ENCODE measurements around the gene TBC1D14. TPM values are rescaled to one million over a fixed set of nuclear protein-coding genes. Genes with fewer than 3 reads are reported as not detected.

TBC1D14 gene
- polyA plus RNA-seq, 3 donors: 36.3 to 44.7 (median 39.3) TPM

DNA sequence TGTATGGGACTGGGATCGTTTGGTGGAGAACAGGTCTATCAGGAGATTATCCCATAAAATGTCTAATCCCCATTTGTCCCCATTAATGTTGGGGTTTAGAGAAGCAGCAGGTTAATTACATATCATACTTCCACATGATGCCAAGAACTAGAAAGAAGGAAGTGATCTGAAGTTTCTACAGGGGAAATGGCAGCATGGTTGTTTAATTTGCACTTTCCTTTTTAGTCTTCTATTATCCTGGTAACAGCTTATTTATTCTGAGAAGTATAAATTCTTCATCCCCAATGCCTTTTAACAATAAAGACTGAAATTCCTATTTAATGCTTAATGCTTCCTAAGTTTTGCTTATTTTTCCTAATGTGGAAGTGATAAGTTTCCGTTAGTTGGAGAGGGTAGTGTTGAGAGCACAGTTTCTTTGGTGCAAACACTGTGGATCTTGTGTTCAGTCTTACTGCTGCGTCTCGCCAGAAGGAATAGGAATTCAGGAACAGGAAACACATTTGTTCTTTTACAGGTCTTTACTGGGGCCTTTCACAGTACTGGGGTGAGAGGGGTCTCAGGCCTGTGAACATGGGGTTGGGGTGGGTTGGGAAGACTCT lies 74.0 kb downstream of the TBC1D14 start:
- intact Hi-C loops (cut with micrococcal nuclease): loop anchor here in 1 of 2 donors (2.0 kb wide), 1 partner anchor 73 kb away; no protein-coding TSS in a partner anchor
- peaks cover 51% of the 10 kb centered on the region for H3K4me1 Mint-ChIP-seq
- peak overlapping the region; percentile 65 to 66 for H3K4me3 Mint-ChIP-seq
- Histone ChIP-seq H3K27ac (ENCODE audit: low read depth in 1 of 2, low read length in 2 of 2) (peak overlapping the region; percentile 43 to 75), H4K20me1 (ENCODE audit: insufficient read depth, low read length) (peaks cover 46% of the 10 kb centered on the region), H3K4me1 (ENCODE audit: control insufficient read depth in 1 of 2, insufficient read depth in 2 of 2, low read length in 2 of 2) (peaks cover 48 to 49% of the 10 kb centered on the region in 2 donors), H2AFZ (ENCODE audit: insufficient read depth, low read depth, low read length, poor library complexity, severe bottlenecking) (peak overlapping the region; percentile 15), H3K9me3 (replicated peaks in 1 of 2; ENCODE audit: control insufficient read depth in 1 of 2, insufficient read depth in 1 of 2, low read length in 2 of 2) (no peaks in the 10 kb centered on the region), H3K4me2 (replicated peaks; ENCODE audit: extremely low read depth, low read length, poor library complexity, severe bottlenecking) (peak overlapping the region; percentile 65), H3K27me3 (ENCODE audit: control insufficient read depth in 2 of 2, insufficient read depth in 2 of 2, low read length in 2 of 2) (no peaks in the 10 kb centered on the region), H3K9ac (ENCODE audit: insufficient read depth, low read length, poor library complexity, severe bottlenecking) (no peak overlapping the region), H3K36me3 (replicated peaks in 1 of 2; ENCODE audit: control insufficient read depth in 1 of 2, insufficient read depth in 2 of 2, low read length in 2 of 2) (peaks cover 0 to 3% of the 10 kb centered on the region in 2 donors), H3K79me2 (ENCODE audit: insufficient read depth, low read length) (peaks cover 76% of the 10 kb centered on the region), H3K4me3 (replicated peaks in 1 of 3; ENCODE audit: low read depth in 2 of 3, low read length in 3 of 3) (peak overlapping the region in 1 of 3 experiments; percentile 52)
- H3K9me3 Mint-ChIP-seq: no peaks in the 10 kb centered on the region
- 0% methylated on average over 2 of the region's 4 CpGs for WGBS (ENCODE audit: insufficient coverage)
- no peaks in the 10 kb centered on the region for H3K27me3 Mint-ChIP-seq (ENCODE audit: low read depth in 3 of 3)
- peak overlapping the region; percentile 68 to 92 (median 81) for H3K27ac Mint-ChIP-seq
- TF ChIP-seq, protein P1, sequence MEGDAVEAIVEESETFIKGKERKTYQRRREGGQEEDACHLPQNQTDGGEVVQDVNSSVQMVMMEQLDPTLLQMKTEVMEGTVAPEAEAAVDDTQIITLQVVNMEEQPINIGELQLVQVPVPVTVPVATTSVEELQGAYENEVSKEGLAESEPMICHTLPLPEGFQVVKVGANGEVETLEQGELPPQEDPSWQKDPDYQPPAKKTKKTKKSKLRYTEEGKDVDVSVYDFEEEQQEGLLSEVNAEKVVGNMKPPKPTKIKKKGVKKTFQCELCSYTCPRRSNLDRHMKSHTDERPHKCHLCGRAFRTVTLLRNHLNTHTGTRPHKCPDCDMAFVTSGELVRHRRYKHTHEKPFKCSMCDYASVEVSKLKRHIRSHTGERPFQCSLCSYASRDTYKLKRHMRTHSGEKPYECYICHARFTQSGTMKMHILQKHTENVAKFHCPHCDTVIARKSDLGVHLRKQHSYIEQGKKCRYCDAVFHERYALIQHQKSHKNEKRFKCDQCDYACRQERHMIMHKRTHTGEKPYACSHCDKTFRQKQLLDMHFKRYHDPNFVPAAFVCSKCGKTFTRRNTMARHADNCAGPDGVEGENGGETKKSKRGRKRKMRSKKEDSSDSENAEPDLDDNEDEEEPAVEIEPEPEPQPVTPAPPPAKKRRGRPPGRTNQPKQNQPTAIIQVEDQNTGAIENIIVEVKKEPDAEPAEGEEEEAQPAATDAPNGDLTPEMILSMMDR (IDR thresholded peaks at IDR 0.05): no peak
- peaks cover 11 to 13% of the 10 kb centered on the region in 2 donors for H3K36me3 Mint-ChIP-seq
- DNase-seq: peak in 2 of 3 donors; percentile 25 to 49

DNA sequence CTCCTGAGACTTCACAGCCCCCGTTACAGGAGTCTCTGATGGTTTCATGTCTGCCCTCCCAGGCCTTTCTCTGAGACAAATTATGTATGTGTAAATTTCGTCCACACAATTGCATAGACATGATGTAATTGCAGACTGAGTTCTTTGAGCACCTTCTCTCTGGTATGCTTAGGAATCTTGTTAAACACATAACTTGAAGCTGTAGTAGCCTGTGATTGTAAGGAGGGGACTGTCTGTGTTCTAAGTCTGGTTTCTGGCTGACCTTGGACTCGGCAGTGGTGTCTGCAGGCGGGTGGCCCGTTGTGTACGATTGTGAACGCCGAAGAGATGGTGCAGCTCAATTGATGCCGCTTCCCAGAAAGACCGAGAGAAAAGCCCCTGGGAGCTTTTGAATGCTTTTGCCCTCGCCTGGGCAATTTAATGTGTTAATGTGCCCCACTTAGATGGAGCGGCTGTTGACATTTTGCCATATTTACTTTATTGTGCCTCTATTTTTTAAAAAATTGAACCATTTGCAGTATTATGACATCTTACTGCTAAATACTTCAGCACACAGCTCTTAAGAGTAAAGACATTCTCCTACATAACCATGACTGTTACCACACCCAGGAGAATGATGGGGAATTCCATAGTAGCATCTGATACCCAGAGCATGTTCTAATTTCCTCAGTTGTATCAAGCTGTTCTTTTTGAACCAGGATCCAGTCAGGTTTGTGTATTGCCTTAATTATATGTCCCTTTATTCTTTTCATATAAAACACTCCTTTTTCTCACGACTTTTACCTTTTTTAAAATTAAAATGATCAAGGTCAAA lies 75.2 kb downstream of the TBC1D14 start:
- no peak overlapping the region for H2AFZ ChIP-seq (ENCODE audit: insufficient read depth, low read depth, low read length, poor library complexity, severe bottlenecking)
- H3K79me2 ChIP-seq (ENCODE audit: insufficient read depth, low read length): peaks cover 80% of the 10 kb centered on the region
- H3K36me3 Mint-ChIP-seq: peaks cover 13% of the 10 kb centered on the region in 2 donors
- H3K4me3 ChIP-seq (replicated peaks in 1 of 3; ENCODE audit: low read depth in 2 of 3, low read length in 3 of 3): no peak overlapping the region
- H3K36me3 ChIP-seq (replicated peaks in 1 of 2; ENCODE audit: control insufficient read depth in 1 of 2, insufficient read depth in 2 of 2, low read length in 2 of 2): peaks cover 0 to 1% of the 10 kb centered on the region in 2 donors
- H3K27me3 Mint-ChIP-seq (ENCODE audit: low read depth in 3 of 3): peaks cover 0 to 3% (median 2%) of the 10 kb centered on the region in 3 donors
- H3K27ac ChIP-seq (ENCODE audit: low read depth in 1 of 2, low read length in 2 of 2): peak overlapping the region in 1 of 2 donors; percentile 75
- no peak overlapping the region for H3K4me2 ChIP-seq (replicated peaks; ENCODE audit: extremely low read depth, low read length, poor library complexity, severe bottlenecking)
- TF ChIP-seq, protein P1 (IDR thresholded peaks at IDR 0.05): no peak
- H3K9me3 ChIP-seq (replicated peaks in 1 of 2; ENCODE audit: control insufficient read depth in 1 of 2, insufficient read depth in 1 of 2, low read length in 2 of 2): no peaks in the 10 kb centered on the region
- no peaks in the 10 kb centered on the region for H3K27me3 ChIP-seq (ENCODE audit: control insufficient read depth in 2 of 2, insufficient read depth in 2 of 2, low read length in 2 of 2)
- WGBS (ENCODE audit: insufficient coverage): 100% methylated on average over 8 of the region's 13 CpGs
- no peak overlapping the region for H3K9ac ChIP-seq (ENCODE audit: insufficient read depth, low read length, poor library complexity, severe bottlenecking)
- intact Hi-C loops (cut with micrococcal nuclease): loop anchor here in 1 of 2 donors (2.0 to 5.0 kb wide), 4 partner anchors 57 to 268 kb away; partner anchors contain the start of genes BLOC1S4 and TADA2B
- no peak overlapping the region for H3K4me3 Mint-ChIP-seq
- peak overlapping the region in 2 of 7 donors; percentile 42 to 47 for H3K27ac Mint-ChIP-seq
- peaks cover 61% of the 10 kb centered on the region for H3K4me1 Mint-ChIP-seq
- peaks cover 54% of the 10 kb centered on the region for H4K20me1 ChIP-seq (ENCODE audit: insufficient read depth, low read length)
- DNase-seq: no peak
- peaks cover 55 to 61% of the 10 kb centered on the region in 2 donors for H3K4me1 ChIP-seq (ENCODE audit: control insufficient read depth in 1 of 2, insufficient read depth in 2 of 2, low read length in 2 of 2)
- H3K9me3 Mint-ChIP-seq: no peaks in the 10 kb centered on the region

Data from CD14-positive monocyte (primary cell).